ENCODE results near the gene TECR. TPM values are rescaled to one million over a fixed set of nuclear protein-coding genes. Genes with fewer than 3 reads are reported as not detected.
"Not testable (repeated sequence)": the region's sequence is repeated elsewhere in the genome, so short reads cannot be mapped to it uniquely, and the experiment has no call there.

TECR gene
- polyA plus RNA-seq, 12 donors: 73.9 to 183 (median 113) TPM; not detected in 1

GRCh38 chr19:14556662-14557188 is 27.3 kb downstream of the TECR start:
- peak; percentile 71 for DNase-seq

GRCh38 chr19:14558370-14559066 is 29.1 kb downstream of the TECR start:
- no peak for DNase-seq

- no peak for DNase-seq
Measured at GRCh38 chr19:14559916-14560775, 30.8 kb downstream of the TECR start.

- DNase-seq: no peak
Measured at GRCh38 chr19:14560776-14561108, 31.3 kb downstream of the TECR start.

GRCh38 chr19:14561249-14561648 is 31.9 kb downstream of the TECR start:
- no peak for DNase-seq

GRCh38 chr19:14561847-14562351 is 32.5 kb downstream of the TECR start:
- DNase-seq: no peak

GRCh38 chr19:14562660-14563589 is 33.5 kb downstream of the TECR start:
- DNase-seq: no peak

GRCh38 chr19:14563590-14563926 is 34.2 kb downstream of the TECR start:
- DNase-seq: no peak

GRCh38 chr19:14563989-14564651 is 34.7 kb downstream of the TECR start:
- no peak for DNase-seq

GRCh38 chr19:14564652-14565297 is 35.4 kb downstream of the TECR start:
- DNase-seq: not testable (repeated sequence)

GRCh38 chr19:14565298-14565679 is 35.9 kb downstream of the TECR start:
- DNase-seq: no peak

GRCh38 chr19:14565765-14566711 is 36.6 kb downstream of the TECR start:
- DNase-seq: no peak

- DNase-seq: no peak
Measured at GRCh38 chr19:14566712-14567077, 37.3 kb downstream of the TECR start.

GRCh38 chr19:14567079-14567478 is 37.7 kb downstream of the TECR start:
- no peak for DNase-seq

- no peak for DNase-seq
Measured at GRCh38 chr19:14570864-14571527, 41.6 kb downstream of the TECR start.

GRCh38 chr19:14571695-14572490 is 42.5 kb downstream of the TECR start, which contains the start of gene NDUFB7:
NDUFB7 (minus strand) TSS chr19:14572066; CDS start chr19:14572000, 66 bp downstream.
- peak; percentile 93 for DNase-seq

GRCh38 chr19:14575428-14575980 is 46.1 kb downstream of the TECR start:
- DNase-seq: no peak

- no peak for DNase-seq
Measured at GRCh38 chr19:14576363-14576762, 47.0 kb downstream of the TECR start.

All from muscle of arm (tissue), 12 donors.